NT2/D1 (cell line): ENCODE results near the gene NUDT16L1.

Experiments used
- YY1 ChIP-seq: IDR thresholded peaks from 2 replicates; pipeline ENCODE4 v1.6.1; 2011; ENCODE audit not compliant: insufficient read length, insufficient read depth
- ZNF274 ChIP-seq: IDR thresholded peaks from 2 replicates; pipeline ENCODE4 v1.6.1; 2011; ENCODE audit warnings: mild to moderate bottlenecking, low read depth, low read length

- TF ChIP-seq ZNF274 (no peak), YY1 (no peak)
Measured at GRCh38 chr16:4718466-4718865, 25.1 kb downstream of the NUDT16L1 start.
